Right lobe of liver (tissue), 4 donors: ENCODE results near the gene AFG1L.

Experiments
- CTCF ChIP-seq, 4 donors: fragments of 200-600 bp in 3 of 4; fragments of 450-650 bp in 1 of 4; IDR thresholded peaks; one replicate each; pipeline versions ENCODE4 v1.5.1 to v1.8.0; 2016 to 2022; ENCODE audit warnings: antibody characterized with exemption in 4 of 4, mild to moderate bottlenecking in 2 of 4
- POLR2A ChIP-seq: fragments of 450-650 bp; IDR thresholded peaks from one replicate; pipeline ENCODE4 v1.6.1; 2017; ENCODE audit warnings: antibody characterized with exemption, mild to moderate bottlenecking
- donor health status: DM: no; HTN: no; CAD: no.
- donor health status: DM: no; HTN: no; CAD: no.
- donor health status: DM: no; HTN: yes; CAD: no.

DNA sequence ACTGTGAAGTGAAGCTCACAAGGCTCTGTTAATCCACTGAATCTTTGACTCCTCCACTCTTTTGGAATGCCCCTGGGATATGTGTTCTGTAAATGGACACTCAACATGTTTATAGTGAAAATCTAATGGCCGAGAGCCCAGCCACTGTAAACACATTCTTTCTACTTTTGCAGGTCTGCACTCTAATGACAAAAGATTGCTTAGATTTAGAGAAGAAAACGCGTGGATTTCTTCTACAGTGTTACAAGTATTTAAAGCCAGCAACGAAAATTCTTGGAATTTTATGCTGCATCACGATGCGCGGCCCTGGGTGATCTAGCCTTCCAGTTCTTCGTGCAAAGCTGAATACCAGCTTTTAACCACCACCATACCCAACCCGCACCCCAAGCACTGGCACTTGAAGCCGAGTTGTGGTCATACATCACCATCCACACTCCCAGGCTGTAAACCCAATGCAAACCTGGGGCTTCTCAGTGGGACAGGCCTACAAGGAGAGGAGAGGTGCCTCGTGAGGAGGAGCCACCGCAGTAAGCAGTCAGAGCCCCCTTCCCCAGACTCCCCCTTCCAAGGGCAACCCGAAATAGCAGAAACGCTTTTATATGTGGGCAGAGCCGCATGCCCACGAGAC is 262.1 kb downstream of the AFG1L start:
- TF ChIP-seq CTCF (IDR thresholded peaks at IDR 0.05) (no peak), POLR2A (no peak)
